Measurements from ENCODE around the gene CHN2. TPM values are rescaled to one million over a fixed set of nuclear protein-coding genes. Genes with fewer than 3 reads are reported as not detected.
A peak's percentile ranks its signal among the peaks of the same experiment; 100 is the strongest.

Gene CHN2
- total RNA-seq, 1 experiment from 2014 or later: not detected

GRCh38 chr7:29369909-29370488, 175.4 kb downstream of the CHN2 start:
- intact Hi-C loops (cut with micrococcal nuclease; ENCODE audit: unreplicated experiment): no loop called here
- CTCF ChIA-PET: no interaction called here
- H4K20me1 ChIP-seq (ENCODE audit: insufficient read depth): no peaks in the 10 kb centered on the region
- POLR2A ChIA-PET (ENCODE audit: unreplicated experiment): no interaction called here
- H2AFZ ChIP-seq: no peak overlapping the region
- H3K4me2 ChIP-seq: peak overlapping the region; percentile 40
- no peaks in the 10 kb centered on the region for H3K36me3 ChIP-seq (ENCODE audit: low read depth)
- H3F3A ChIP-seq (ENCODE audit: insufficient read depth, low read depth): peaks cover 32% of the 10 kb centered on the region
- no peaks in the 10 kb centered on the region for H3K9me3 ChIP-seq (ENCODE audit: insufficient read depth, low read depth)
- H3K4me3 ChIP-seq: no peak overlapping the region
- no peak for TF ChIP-seq EZH2 (IDR thresholded peaks at IDR 0.05; ENCODE audit: low read depth)
- TF ChIP-seq CTCF (conservative IDR thresholded peaks at IDR 0.05): no peak
- peaks cover 37% of the 10 kb centered on the region for H3K4me1 ChIP-seq (replicated peaks; ENCODE audit: insufficient read depth)
- no peaks in the 10 kb centered on the region for H3K27me3 ChIP-seq (ENCODE audit: insufficient read depth, low read depth)
- no TSS peak for BruUV-seq (replicated peaks)
- 0 out of 2 replicates have a peak, but pooled peaks cover 4% of the 10 kb centered on the region for H3K9me2 ChIP-seq (ENCODE audit: insufficient read depth)
- DNase-seq: no peak
- peak overlapping the region; percentile 68 for H3K27ac ChIP-seq
- no peaks in the 10 kb centered on the region for H3K79me2 ChIP-seq (ENCODE audit: low read depth)

- Histone ChIP-seq H3K9me2 (ENCODE audit: insufficient read depth) (0 out of 2 replicates have a peak, but pooled peaks cover 4% of the 10 kb centered on the region), H3K79me2 (ENCODE audit: low read depth) (no peaks in the 10 kb centered on the region), H3K4me2 (peak overlapping the region; percentile 40), H2AFZ (no peak overlapping the region), H3K9me3 (ENCODE audit: insufficient read depth, low read depth) (no peaks in the 10 kb centered on the region), H3K36me3 (ENCODE audit: low read depth) (no peaks in the 10 kb centered on the region), H3K4me3 (no peak overlapping the region), H3K27me3 (ENCODE audit: insufficient read depth, low read depth) (no peaks in the 10 kb centered on the region), H3K27ac (peak overlapping the region; percentile 68), H3F3A (ENCODE audit: insufficient read depth, low read depth) (peaks cover 38% of the 10 kb centered on the region), H4K20me1 (ENCODE audit: insufficient read depth) (no peaks in the 10 kb centered on the region), H3K4me1 (replicated peaks; ENCODE audit: insufficient read depth) (peaks cover 43% of the 10 kb centered on the region)
- BruUV-seq (replicated peaks): no TSS peak
- ChIA-PET POLR2A (ENCODE audit: unreplicated experiment) (no interaction called here), CTCF (interaction anchor here (0.6 kb wide), 1 partner anchor 82 kb away, joined by 3 read pairs; no protein-coding TSS in a partner anchor)
- intact Hi-C loops (cut with micrococcal nuclease; ENCODE audit: unreplicated experiment): no loop called here
- DNase-seq: peak in 1 of 2 experiments; percentile 94
- TF ChIP-seq EZH2 (IDR thresholded peaks at IDR 0.05; ENCODE audit: low read depth) (no peak), CTCF (conservative IDR thresholded peaks at IDR 0.05) (no peak)
These were observed 176.1 kb downstream of the CHN2 start for GRCh38 chr7:29370531-29371314.

GRCh38 chr7:29371472-29371871, 176.9 kb downstream of the CHN2 start:
- peak overlapping the region; percentile 68 for H3K27ac ChIP-seq
- TF ChIP-seq EZH2 (IDR thresholded peaks at IDR 0.05; ENCODE audit: low read depth) (no peak), CTCF (conservative IDR thresholded peaks at IDR 0.05) (no peak)
- peaks cover 45% of the 10 kb centered on the region for H3F3A ChIP-seq (ENCODE audit: insufficient read depth, low read depth)
- H3K4me1 ChIP-seq (replicated peaks; ENCODE audit: insufficient read depth): peaks cover 51% of the 10 kb centered on the region
- no peaks in the 10 kb centered on the region for H3K79me2 ChIP-seq (ENCODE audit: low read depth)
- H3K36me3 ChIP-seq (ENCODE audit: low read depth): no peaks in the 10 kb centered on the region
- no peaks in the 10 kb centered on the region for H3K9me3 ChIP-seq (ENCODE audit: insufficient read depth, low read depth)
- 0 out of 2 replicates have a peak overlapping the region, but pooled peaks have one; percentile 40 for H3K4me2 ChIP-seq
- H3K27me3 ChIP-seq (ENCODE audit: insufficient read depth, low read depth): no peaks in the 10 kb centered on the region
- intact Hi-C loops (cut with micrococcal nuclease; ENCODE audit: unreplicated experiment): no loop called here
- ChIA-PET CTCF (no interaction called here), POLR2A (ENCODE audit: unreplicated experiment) (no interaction called here)
- 0 out of 2 replicates have a peak, but pooled peaks cover 4% of the 10 kb centered on the region for H3K9me2 ChIP-seq (ENCODE audit: insufficient read depth)
- H4K20me1 ChIP-seq (ENCODE audit: insufficient read depth): no peaks in the 10 kb centered on the region
- BruUV-seq (replicated peaks): no TSS peak
- no peak overlapping the region for H2AFZ ChIP-seq
- H3K4me3 ChIP-seq: no peak overlapping the region
- DNase-seq: no peak

Measured in PC-9 (cell line).